K562 (cell line): ENCODE data around the gene PTPRR. TPM values are rescaled to one million over a fixed set of nuclear protein-coding genes. Genes with fewer than 3 reads are reported as not detected.

Experiments
- ATAC-seq: fragments of 200-7000 bp; cut with Tn5 transposase; 3 replicates; pipeline ENCODE4 v1.9.1; 2020; ENCODE audit warnings: moderate library complexity
- BruUV-seq: library from RNA; stranded (reverse); fragments of 400-500 nt; replicated peaks from 2 replicates; lab custom pipeline; 2021; lab: Mats Ljungman, UMichigan
- CTCF ChIA-PET: fragments of 300-600 bp; formaldehyde crosslinking; extraction: SDS; loops from one replicate; lab custom pipeline; 2021; ENCODE audit warnings: low intra/inter-chr PET ratio; lab: Yijun Ruan, JAX
- POLR2A ChIA-PET: fragments of 300-600, 350-650 bp; sonication (Branson Sonifier 250); formaldehyde crosslinking; extraction: SDS; loops from one replicate; lab custom pipeline; 2021; ENCODE audit warnings: antibody characterized with exemption, inconsistent platforms; lab: Yijun Ruan, JAX
- DNase-seq, 4 experiments: peaks; one replicate each; pipeline versions ENCODE4 v3.0.0 to v3.0.0-alpha.2; 2011 to 2018; ENCODE audit warnings: low spot score in 3 of 4, mixed read lengths in 3 of 4; ENCODE audit errors: extremely low read depth in 1 of 4
- FAIRE-seq: peaks from 2 replicates; lab custom pipeline; 2011; peaks lifted over from hg19 to GRCh38; lab: Jason Lieb, UNC
- H2AFZ ChIP-seq: 2 replicates; pipeline ENCODE4 v1.6.0; 2011; ENCODE audit warnings: low read depth, low read length, control low read depth, inconsistent platforms
- H3K27ac ChIP-seq: fragments of 200-600 bp; 3 replicates; pipeline ENCODE4 v1.8.0; 2011; ENCODE audit warnings: low read depth, mild to moderate bottlenecking, control low read depth, inconsistent platforms, low read length, moderate library complexity, mixed read lengths; ENCODE audit errors: extremely low read depth
- H3K27me3 ChIP-seq, 2 experiments: fragments of 300-600 bp in 1 of 2; 2 replicates in 1 of 2; 3 replicates in 1 of 2; pipeline versions ENCODE4 v1.6.0 to v1.8.0; 2011; ENCODE audit warnings: inconsistent platforms in 2 of 2, low read length in 2 of 2, mild to moderate bottlenecking in 1 of 2, mixed read lengths in 1 of 2, moderate library complexity in 1 of 2; ENCODE audit not compliant: control insufficient read depth in 2 of 2, insufficient read depth in 2 of 2
- H3K36me3 ChIP-seq: fragments of 300-600 bp; 3 replicates; pipeline ENCODE4 v1.8.0; 2011; ENCODE audit warnings: mild to moderate bottlenecking, low read length, inconsistent platforms; ENCODE audit not compliant: control insufficient read depth, insufficient read depth
- H3K4me1 ChIP-seq, 2 experiments: fragments of 200-600 bp in 1 of 2; replicated peaks in 1 of 2; 2 replicates in 1 of 2; 3 replicates in 1 of 2; pipeline versions ENCODE4 v1.5.1 to v1.8.0; 2011; ENCODE audit warnings: inconsistent platforms in 2 of 2, low read length in 2 of 2, mild to moderate bottlenecking in 1 of 2, mixed read lengths in 1 of 2, moderate library complexity in 1 of 2; ENCODE audit not compliant: control insufficient read depth in 2 of 2, insufficient read depth in 2 of 2
- H3K4me2 ChIP-seq: 2 replicates; pipeline ENCODE4 v1.6.1; 2011; ENCODE audit warnings: low read length, control low read depth, inconsistent platforms, mixed read lengths; ENCODE audit not compliant: insufficient read depth
- H3K4me3 ChIP-seq: fragments of 200-600 bp; sonication (generic), shearing (Covaris generic); 2 replicates; pipeline ENCODE4 v1.5.1; 2016; ENCODE audit warnings: control low read depth, inconsistent platforms
- H3K79me2 ChIP-seq: fragments of 200-600 bp; 3 replicates; pipeline ENCODE4 v1.8.0; 2011; ENCODE audit warnings: low read length, inconsistent platforms; ENCODE audit not compliant: control insufficient read depth, insufficient read depth
- H3K9ac ChIP-seq, 2 experiments: 2 replicates each; pipeline versions ENCODE4 v1.6.0 to v1.6.1; 2011; ENCODE audit warnings: low read depth in 2 of 2, low read length in 2 of 2, control low read depth in 1 of 2, inconsistent platforms in 1 of 2, mild to moderate bottlenecking in 1 of 2, mixed read lengths in 1 of 2; ENCODE audit not compliant: insufficient read depth in 1 of 2
- H3K9me1 ChIP-seq: one replicate; pipeline ENCODE4 v1.6.0; 2011; ENCODE audit warnings: inconsistent platforms, mild to moderate bottlenecking, low read length, moderate library complexity; ENCODE audit not compliant: control insufficient read depth, insufficient read depth
- H3K9me3 ChIP-seq: replicated peaks from 2 replicates; pipeline ENCODE4 v1.5.1; 2011; ENCODE audit warnings: low read depth, low read length, inconsistent platforms; ENCODE audit not compliant: control insufficient read depth, insufficient read depth
- H4K20me1 ChIP-seq: replicated peaks from 2 replicates; pipeline ENCODE4 v1.6.1; 2011; ENCODE audit warnings: low read length, inconsistent platforms, mixed read lengths; ENCODE audit not compliant: control insufficient read depth, insufficient read depth
- BRF1 ChIP-seq: IDR thresholded peaks from 3 replicates; pipeline ENCODE4 v1.6.1; 2011; ENCODE audit warnings: borderline replicate concordance, mild to moderate bottlenecking; ENCODE audit not compliant: insufficient read length; ENCODE audit errors: extremely low read depth
- CBFA2T3 ChIP-seq: fragments of 450-650 bp; IDR thresholded peaks from 2 replicates; pipeline ENCODE4 v1.6.1; 2017
- CBX8 ChIP-seq: fragments of 200-600 bp; sonication (generic); IDR thresholded peaks from 2 replicates; pipeline ENCODE4 v1.6.1; 2012; ENCODE audit warnings: borderline replicate concordance, mixed run types, low read depth, mild to moderate bottlenecking, moderate library complexity, mixed read lengths, low read length, control low read depth, inconsistent platforms; ENCODE audit not compliant: poor library complexity, severe bottlenecking; ENCODE audit errors: extremely low read depth
- CGGBP1 ChIP-seq: fragments of 250-450 bp; sonication (Bioruptor Pico); IDR thresholded peaks from 2 replicates; pipeline ENCODE4 v1.9.0; 2021; ENCODE audit warnings: mild to moderate bottlenecking
- CUX1 ChIP-seq: fragments of 200-800 bp; sonication (Bioruptor generic); IDR thresholded peaks from 2 replicates; pipeline ENCODE4 v1.6.1; 2016; ENCODE audit warnings: missing genetic modification characterization, missing compliant biosample characterization
- WGBS: fragments of 100-300 bp; shearing (Covaris generic); methylation state at CpG from one replicate; pipeline ENCODE4 v1.1.6; 2016; ENCODE audit warnings: low coverage, mixed read lengths; ENCODE audit not compliant: insufficient coverage; ENCODE audit errors: missing lambda C conversion rate; 5-methylcytosine and 5-hydroxymethylcytosine counted together
- in situ Hi-C: fragments of 300-500 bp; cut with MboI; formaldehyde crosslinking; loops from 4 replicates; pipeline ENCODE4 v1.15.0; 2018; ENCODE audit warnings: inconsistent platforms, mixed read lengths
- intact Hi-C: fragments of 100-400 bp; cut with micrococcal nuclease; formaldehyde crosslinking; loops from 2 replicates; pipeline ENCODE4 v1.14.2; 2022
- polyA plus RNA-seq, 8 experiments: library from polyadenylated mRNA; depleted of rRNA in 4 of 8; stranded (reverse) in 5 of 8; unstranded in 3 of 8; fragments of >200 nt; fragmentation: Nextera tagmentation in 2 of 8; fragmentation: Illumina TruSeq in 1 of 8; extraction: Ambion mirVana in 2 of 8; extraction: Trizol in 1 of 8; gene quantifications; 2 replicates each; pipeline versions ENCODE4 v1.2.1 to v1.2.3, GENCODE V29; 2011 to 2014; ENCODE audit warnings: inconsistent platforms in 1 of 8, missing spikeins in 1 of 8
- total RNA-seq, 7 experiments: library from RNA; depleted of rRNA in 6 of 7; stranded (reverse); fragments of >200 nt in 6 of 7; fragmentation: Illumina TruSeq in 2 of 7; extraction: Trizol in 2 of 7; gene quantifications; 2 replicates each; pipeline versions ENCODE4 v1.2.1 to v1.2.3, GENCODE V29; 2011 to 2021; ENCODE audit warnings: low replicate concordance in 1 of 7

Gene PTPRR
- total and polyA plus RNA-seq, 9 of the 15 experiments (the other 6 are each of a cell fraction or from before 2014, with no cell fraction given), result 6.6 to 41.7 (median 12.3) TPM

GRCh38 chr12:70683976-70684375, 236.6 kb downstream of the PTPRR start:
- no peak for FAIRE-seq
- no peaks in the 10 kb centered on the region for H3K9me3 ChIP-seq
- H3K4me1 ChIP-seq, result no peaks in the 10 kb centered on the region
- no peak for DNase-seq
- no peak overlapping the region for H3K4me2 ChIP-seq
- no peak overlapping the region for H3K27ac ChIP-seq
- no peaks in the 10 kb centered on the region for H3K27me3 ChIP-seq
- peak overlapping the region; percentile 13; the same call in 1 of the 2 replicates for H2AFZ ChIP-seq
- ChIA-PET POLR2A (no interaction called here), CTCF (no interaction called here)
- no peak overlapping the region for H3K9ac ChIP-seq
- no peaks in the 10 kb centered on the region for H4K20me1 ChIP-seq
- no peaks in the 10 kb centered on the region for H3K79me2 ChIP-seq
- WGBS, result 43% methylated on average over 3 of the region's 3 CpGs
- no peak overlapping the region for H3K4me3 ChIP-seq
- intact Hi-C loops (no loop called here), in situ Hi-C loops (no loop called here)
- no TSS peak for BruUV-seq
- TF ChIP-seq CUX1 (CRISPR knock-in tag) (no peak), CBFA2T3 (no peak), CGGBP1 (CRISPR knock-in tag) (no peak), BRF1 (no peak), CBX8 (no peak)
- ATAC-seq, result no peak
- no peaks in the 10 kb centered on the region for H3K36me3 ChIP-seq
- no peaks in the 10 kb centered on the region for H3K9me1 ChIP-seq
